ENCODE results near the gene ARAP2.

The ARAP2 gene

DNA sequence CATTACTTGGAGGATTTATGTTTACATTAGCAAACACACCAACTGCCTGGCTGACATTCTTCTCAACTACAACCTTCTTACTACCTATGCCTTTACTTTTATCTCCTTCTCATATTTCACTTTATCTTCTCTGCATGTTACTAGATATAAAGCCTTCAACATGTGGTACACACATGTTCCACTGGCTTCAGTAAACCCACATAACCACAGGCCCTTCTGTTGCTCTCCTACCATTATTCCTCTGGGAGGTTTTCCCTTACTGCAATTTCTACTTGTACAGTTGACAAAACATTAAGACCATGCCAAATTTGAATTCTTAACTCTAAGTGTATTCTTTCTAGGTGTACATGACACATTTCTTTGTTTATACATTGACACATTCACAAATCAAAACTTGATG is 133.1 kb downstream of the ARAP2 start:
- TF ChIP-seq, protein P1, sequence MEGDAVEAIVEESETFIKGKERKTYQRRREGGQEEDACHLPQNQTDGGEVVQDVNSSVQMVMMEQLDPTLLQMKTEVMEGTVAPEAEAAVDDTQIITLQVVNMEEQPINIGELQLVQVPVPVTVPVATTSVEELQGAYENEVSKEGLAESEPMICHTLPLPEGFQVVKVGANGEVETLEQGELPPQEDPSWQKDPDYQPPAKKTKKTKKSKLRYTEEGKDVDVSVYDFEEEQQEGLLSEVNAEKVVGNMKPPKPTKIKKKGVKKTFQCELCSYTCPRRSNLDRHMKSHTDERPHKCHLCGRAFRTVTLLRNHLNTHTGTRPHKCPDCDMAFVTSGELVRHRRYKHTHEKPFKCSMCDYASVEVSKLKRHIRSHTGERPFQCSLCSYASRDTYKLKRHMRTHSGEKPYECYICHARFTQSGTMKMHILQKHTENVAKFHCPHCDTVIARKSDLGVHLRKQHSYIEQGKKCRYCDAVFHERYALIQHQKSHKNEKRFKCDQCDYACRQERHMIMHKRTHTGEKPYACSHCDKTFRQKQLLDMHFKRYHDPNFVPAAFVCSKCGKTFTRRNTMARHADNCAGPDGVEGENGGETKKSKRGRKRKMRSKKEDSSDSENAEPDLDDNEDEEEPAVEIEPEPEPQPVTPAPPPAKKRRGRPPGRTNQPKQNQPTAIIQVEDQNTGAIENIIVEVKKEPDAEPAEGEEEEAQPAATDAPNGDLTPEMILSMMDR (IDR thresholded peaks at IDR 0.05; ENCODE audit: control insufficient read depth, extremely low read depth, insufficient read depth) = no peak
- no peak overlapping the region for H3K4me3 ChIP-seq (ENCODE audit: low read depth, low read length)
- no peak for DNase-seq (ENCODE audit: low read depth)

DNA sequence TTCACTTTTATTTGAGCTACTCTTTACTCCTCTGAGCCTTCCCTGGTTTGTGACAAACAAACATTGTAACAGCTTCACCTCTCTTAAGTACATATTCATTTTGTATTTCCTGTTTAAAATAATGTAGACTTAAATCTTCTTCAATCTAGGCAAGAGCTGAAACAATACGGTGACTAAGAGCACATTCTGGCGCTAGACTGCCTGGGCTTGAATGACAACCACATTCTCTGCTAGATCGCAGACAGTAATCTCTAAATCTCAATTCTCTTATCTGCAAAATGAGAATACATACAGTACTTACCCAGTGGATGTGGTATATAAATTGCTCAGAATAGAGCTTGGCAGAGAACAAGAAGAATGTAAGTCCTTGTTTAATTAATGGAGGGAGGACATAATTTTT is 144.8 kb downstream of the ARAP2 start:
- TF ChIP-seq, protein P1 (IDR thresholded peaks at IDR 0.05; ENCODE audit: control insufficient read depth, extremely low read depth, insufficient read depth) = no peak
- no peak overlapping the region for H3K4me3 ChIP-seq (ENCODE audit: low read depth, low read length)
- DNase-seq (ENCODE audit: low read depth) = peak; percentile 62

DNA sequence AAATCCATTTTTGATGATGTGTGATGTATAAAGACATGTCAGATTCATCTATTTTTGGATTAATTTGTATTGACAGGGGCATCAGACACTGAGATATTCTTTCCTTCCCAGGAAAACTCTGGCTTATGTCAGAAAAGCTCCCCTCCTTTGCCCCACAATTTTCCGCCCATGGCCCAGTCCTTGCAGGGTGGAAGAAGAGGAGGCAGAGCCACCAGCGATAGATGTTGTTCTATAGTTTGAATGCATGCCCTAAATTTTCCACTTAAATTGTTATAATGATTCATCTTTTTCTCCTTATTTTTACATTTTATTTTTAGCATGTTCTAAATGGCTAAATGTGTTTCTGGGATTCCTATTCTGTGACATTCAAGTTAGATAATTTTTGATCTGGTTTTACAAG is 149.3 kb downstream of the ARAP2 start:
- no peak overlapping the region for H3K4me3 ChIP-seq (ENCODE audit: low read depth, low read length)
- TF ChIP-seq, protein P1 (IDR thresholded peaks at IDR 0.05; ENCODE audit: control insufficient read depth, extremely low read depth, insufficient read depth) = no peak
- DNase-seq (ENCODE audit: low read depth) = no peak

DNA sequence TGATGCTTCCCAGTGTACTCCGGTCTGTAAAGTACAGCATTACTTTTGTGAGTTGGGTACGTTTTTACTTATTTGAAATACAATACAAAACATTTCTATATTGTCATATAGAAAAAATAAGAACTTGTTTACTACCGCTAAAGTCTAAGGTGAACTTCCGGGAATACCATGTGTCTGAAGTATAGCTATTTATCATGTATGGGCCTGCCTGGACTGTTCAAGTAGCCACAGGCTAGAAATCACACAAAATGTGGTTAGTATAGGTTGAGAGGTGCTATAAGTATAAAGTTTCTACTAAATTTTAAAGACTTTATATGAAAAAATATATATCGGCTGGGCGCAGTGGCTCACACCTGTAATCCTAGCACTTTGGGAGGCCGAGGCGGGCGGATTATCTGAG is 152.3 kb downstream of the ARAP2 start:
- DNase-seq (ENCODE audit: low read depth) = no peak
- TF ChIP-seq, protein P1 (IDR thresholded peaks at IDR 0.05; ENCODE audit: control insufficient read depth, extremely low read depth, insufficient read depth) = no peak

DNA sequence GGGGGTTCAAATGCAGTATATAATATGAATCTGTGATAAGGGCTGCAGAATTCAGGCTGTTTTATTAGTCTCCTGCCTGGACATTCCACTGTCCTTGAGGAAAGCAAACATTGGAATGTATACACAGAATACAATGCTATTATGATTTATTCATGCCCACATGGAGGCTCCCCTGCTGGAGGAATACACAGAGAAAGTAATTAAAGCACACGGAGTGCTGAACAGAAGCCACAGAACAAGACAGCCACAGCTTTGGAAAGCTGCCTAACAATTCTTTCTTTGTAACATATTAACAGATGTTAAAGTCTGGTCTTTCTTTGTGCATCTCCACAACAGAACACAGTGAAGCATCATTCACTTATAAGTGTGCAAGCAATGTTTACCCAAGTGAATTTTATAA is 155.8 kb downstream of the ARAP2 start:
- TF ChIP-seq, protein P1 (IDR thresholded peaks at IDR 0.05; ENCODE audit: control insufficient read depth, extremely low read depth, insufficient read depth) = no peak
- DNase-seq (ENCODE audit: low read depth) = peak; percentile 77
- no peak overlapping the region for H3K4me3 ChIP-seq (ENCODE audit: low read depth, low read length)

More for the DNA sequence above, 152.3 kb downstream of the ARAP2 start:
- H3K4me3 ChIP-seq (ENCODE audit: low read depth, low read length) = no peak overlapping the region

DNA sequence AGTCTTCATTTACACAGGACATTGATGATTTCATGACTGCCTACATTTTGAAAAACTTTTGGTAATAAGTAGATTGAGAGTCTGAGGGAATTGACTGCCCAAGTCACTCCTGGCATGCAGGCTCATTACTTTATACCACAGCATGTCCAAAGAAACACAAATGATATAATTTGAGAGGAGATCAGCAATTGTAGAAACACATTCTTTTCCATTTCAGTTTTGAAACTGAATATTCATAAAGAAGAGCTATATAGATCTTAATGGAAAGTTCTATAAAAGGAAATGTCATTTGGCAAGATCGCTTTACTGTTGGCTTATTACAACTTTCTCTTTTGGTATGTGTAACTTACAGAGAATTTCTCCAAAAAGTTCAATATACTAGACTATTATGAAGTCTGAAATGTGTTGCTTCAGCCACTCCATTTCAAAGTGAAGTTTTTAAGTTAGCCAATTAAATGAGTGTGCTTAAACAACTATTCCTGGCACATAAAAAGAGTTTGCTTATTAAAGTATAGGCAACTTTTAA is 158.0 kb downstream of the ARAP2 start:
- TF ChIP-seq, protein P1 (IDR thresholded peaks at IDR 0.05; ENCODE audit: control insufficient read depth, extremely low read depth, insufficient read depth) = no peak
- no peak overlapping the region for H3K4me3 ChIP-seq (ENCODE audit: low read depth, low read length)
- no peak for DNase-seq (ENCODE audit: low read depth)

DNA sequence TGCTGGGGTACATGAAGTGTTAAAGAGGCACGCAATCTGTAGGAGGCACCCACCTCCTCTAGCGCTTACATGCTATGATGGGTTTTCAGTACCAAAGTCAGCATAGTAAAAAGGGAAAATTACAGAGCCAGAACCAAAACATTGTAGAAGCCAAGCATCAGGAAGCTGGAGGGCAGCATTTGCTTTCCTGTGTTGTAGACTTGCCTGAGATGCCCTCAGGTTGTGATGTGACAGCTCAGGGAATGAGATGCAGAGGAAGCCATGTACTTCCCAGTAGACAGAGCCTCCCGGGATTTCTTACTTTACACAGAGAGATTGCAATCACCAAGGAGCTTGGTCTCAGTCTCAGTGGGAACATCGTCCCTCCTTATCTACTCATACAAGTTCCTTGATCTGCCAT is 161.5 kb downstream of the ARAP2 start:
- H3K4me3 ChIP-seq (ENCODE audit: low read depth, low read length) = no peak overlapping the region
- TF ChIP-seq, protein P1 (IDR thresholded peaks at IDR 0.05; ENCODE audit: control insufficient read depth, extremely low read depth, insufficient read depth) = no peak
- no peak for DNase-seq (ENCODE audit: low read depth)

All from LNCaP clone FGC (cell line).